ENCODE data around the gene MAGEA6. TPM values are rescaled to one million over a fixed set of nuclear protein-coding genes. Genes with fewer than 3 reads are reported as not detected.
A peak's percentile ranks its signal among the peaks of the same experiment; 100 is the strongest.

MAGEA6 gene
- total and polyA plus RNA-seq, 9 of the 15 experiments (the other 6 are each of a cell fraction or from before 2014, with no cell fraction given) = 15.4 to 132 (median 95.5) TPM

DNA sequence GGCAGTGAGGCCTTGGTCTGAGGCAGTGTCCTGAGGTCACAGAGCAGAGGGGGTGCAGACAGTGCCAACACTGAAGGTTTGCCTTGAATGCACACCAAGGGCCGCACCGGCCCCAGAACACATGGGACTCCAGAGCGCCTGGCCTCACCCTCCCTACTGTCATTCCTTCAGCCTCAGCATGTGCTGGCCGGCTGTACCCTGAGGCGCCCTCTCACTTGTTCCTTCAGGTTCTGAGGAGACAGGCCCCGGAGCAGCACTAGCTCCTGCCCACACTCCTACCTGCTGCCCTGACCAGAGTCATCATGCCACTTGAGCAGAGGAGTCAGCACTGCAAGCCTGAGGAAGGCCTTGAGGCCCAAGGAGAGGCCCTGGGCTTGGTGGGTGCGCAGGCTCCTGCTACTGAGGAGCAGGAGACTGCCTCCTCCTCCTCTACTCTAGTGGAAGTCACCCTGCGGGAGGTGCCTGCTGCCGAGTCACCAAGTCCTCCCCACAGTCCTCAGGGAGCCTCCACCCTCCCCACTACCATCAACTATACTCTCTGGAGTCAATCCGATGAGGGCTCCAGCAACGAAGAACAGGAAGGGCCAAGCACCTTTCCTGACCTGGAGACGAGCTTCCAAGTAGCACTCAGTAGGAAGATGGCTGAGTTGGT is 33.5 kb downstream of the MAGEA6 start:
- no peak for ATAC-seq
- intact Hi-C loops (cut with micrococcal nuclease) = no loop called here

GRCh38 chrX:152735101-152735500 is 34.4 kb downstream of the MAGEA6 start:
- intact Hi-C loops (cut with micrococcal nuclease) (no loop called here), in situ Hi-C loops (cut with MboI) (no loop called here)
- WGBS (ENCODE audit: insufficient coverage, low coverage, missing lambda C conversion rate) = 38% methylated on average over 1 of the region's 2 CpGs
- BruUV-seq (replicated peaks) = no TSS peak
- peak overlapping the region; percentile 80; the same call in 1 of the 2 replicates for H3K4me2 ChIP-seq (ENCODE audit: insufficient read depth, low read length)
- 0 out of 4 replicates have a peak overlapping the region, but pooled peaks have one; percentile 0 to 89 for H3K9ac ChIP-seq (ENCODE audit: insufficient read depth in 1 of 2, low read depth in 2 of 2, low read length in 2 of 2)
- H3K4me1 ChIP-seq (replicated peaks in 1 of 2; ENCODE audit: control insufficient read depth in 2 of 2, insufficient read depth in 2 of 2, low read length in 2 of 2) = peaks cover 0 to 5% of the 10 kb centered on the region in 2 experiments; a peak in 2 of 5 replicates
- H4K20me1 ChIP-seq (replicated peaks; ENCODE audit: control insufficient read depth, insufficient read depth, low read length) = no peaks in the 10 kb centered on the region
- peak overlapping the region; percentile 77; the same call in 1 of the 2 replicates for H3K4me3 ChIP-seq
- peaks cover 48% of the 10 kb centered on the region for H3K79me2 ChIP-seq (ENCODE audit: control insufficient read depth, insufficient read depth, low read length)
- H3K27me3 ChIP-seq (ENCODE audit: control insufficient read depth in 2 of 2, insufficient read depth in 2 of 2, low read length in 2 of 2) = no peaks in the 10 kb centered on the region
- H3K9me1 ChIP-seq (ENCODE audit: control insufficient read depth, insufficient read depth, low read length) = no peaks in the 10 kb centered on the region
- CTCF ChIA-PET (ENCODE audit: low intra/inter-chr PET ratio) = no interaction called here
- no peak for FAIRE-seq
- POLR2A ChIA-PET = no interaction called here
- H2AFZ ChIP-seq (ENCODE audit: low read depth, low read length) = no peak overlapping the region
- ATAC-seq = no peak
- peaks cover 30% of the 10 kb centered on the region for H3K36me3 ChIP-seq (ENCODE audit: control insufficient read depth, insufficient read depth, low read length)
- peak in 1 of 4 experiments; percentile 5 for DNase-seq (ENCODE audit: extremely low read depth in 1 of 4, low spot score in 3 of 4)
- no peak for TF ChIP-seq MTA2 (IDR thresholded peaks at IDR 0.05; ENCODE audit: low read depth)
- no peak for TF ChIP-seq TRIM24 (IDR thresholded peaks at IDR 0.05)
- no peaks in the 10 kb centered on the region for H3K9me3 ChIP-seq (replicated peaks; ENCODE audit: control insufficient read depth, insufficient read depth, low read depth, low read length)
- H3K27ac ChIP-seq (ENCODE audit: extremely low read depth, low read depth, low read length) = no peak overlapping the region

More for the DNA sequence above, 33.5 kb downstream of the MAGEA6 start:
- Histone ChIP-seq H3K27me3 (ENCODE audit: control insufficient read depth in 2 of 2, insufficient read depth in 2 of 2, low read length in 2 of 2) (no peaks in the 10 kb centered on the region), H3K4me3 (no peak overlapping the region), H3K9me3 (replicated peaks; ENCODE audit: control insufficient read depth, insufficient read depth, low read depth, low read length) (no peaks in the 10 kb centered on the region), H4K20me1 (replicated peaks; ENCODE audit: control insufficient read depth, insufficient read depth, low read length) (no peaks in the 10 kb centered on the region), H3K4me2 (ENCODE audit: insufficient read depth, low read length) (no peak overlapping the region), H3K27ac (ENCODE audit: extremely low read depth, low read depth, low read length) (no peak overlapping the region; the same call in 2 of the 3 replicates), H3K9me1 (ENCODE audit: control insufficient read depth, insufficient read depth, low read length) (no peaks in the 10 kb centered on the region), H3K9ac (ENCODE audit: insufficient read depth in 1 of 2, low read depth in 2 of 2, low read length in 2 of 2) (peak overlapping the region in 1 of 2 experiments; percentile 45; a peak in 1 of 4 replicates), H3K4me1 (replicated peaks in 1 of 2; ENCODE audit: control insufficient read depth in 2 of 2, insufficient read depth in 2 of 2, low read length in 2 of 2) (peaks cover 0 to 5% of the 10 kb centered on the region in 2 experiments; a peak in 2 of 5 replicates), H3K79me2 (ENCODE audit: control insufficient read depth, insufficient read depth, low read length) (peaks cover 47% of the 10 kb centered on the region), H3K36me3 (ENCODE audit: control insufficient read depth, insufficient read depth, low read length) (peaks cover 30% of the 10 kb centered on the region), H2AFZ (ENCODE audit: low read depth, low read length) (no peak overlapping the region)
- DNase-seq (ENCODE audit: extremely low read depth in 1 of 4, low spot score in 3 of 4) (no peak), FAIRE-seq (no peak)
- ChIA-PET POLR2A (no interaction called here), CTCF (ENCODE audit: low intra/inter-chr PET ratio) (no interaction called here)
- TF ChIP-seq HNRNPK (IDR thresholded peaks at IDR 0.05; ENCODE audit: low read depth, low read length, poor library complexity, severe bottlenecking) (no peak), POLR2G (IDR thresholded peaks at IDR 0.05; ENCODE audit: low read depth, low read length) (0 out of 2 replicates have a peak, but pooled peaks have one; percentile 16), TEAD1 (CRISPR knock-in tag; IDR thresholded peaks at IDR 0.05) (no peak), FOXA3 (CRISPR knock-in tag; conservative IDR thresholded peaks at IDR 0.05 in 1 of 2, IDR thresholded peaks at IDR 0.05 in 1 of 2) (no peak)
- no TSS peak for BruUV-seq (replicated peaks)
- in situ Hi-C loops (cut with MboI) = no loop called here
- WGBS (ENCODE audit: insufficient coverage, low coverage, missing lambda C conversion rate) = 85% methylated on average over 9 of the region's 12 CpGs

Measured in K562 (cell line).